Activated T-helper 1 cell treated with Interleukin-2 at 50 U/mL for 16 hours (primary cell): Measurements from ENCODE around the gene PHF21B.

Experiments used
- DNase-seq: peaks from one replicate; pipeline ENCODE4 v3.0.0-alpha.2; 2020; ENCODE audit warnings: low read depth

Gene PHF21B

DNA sequence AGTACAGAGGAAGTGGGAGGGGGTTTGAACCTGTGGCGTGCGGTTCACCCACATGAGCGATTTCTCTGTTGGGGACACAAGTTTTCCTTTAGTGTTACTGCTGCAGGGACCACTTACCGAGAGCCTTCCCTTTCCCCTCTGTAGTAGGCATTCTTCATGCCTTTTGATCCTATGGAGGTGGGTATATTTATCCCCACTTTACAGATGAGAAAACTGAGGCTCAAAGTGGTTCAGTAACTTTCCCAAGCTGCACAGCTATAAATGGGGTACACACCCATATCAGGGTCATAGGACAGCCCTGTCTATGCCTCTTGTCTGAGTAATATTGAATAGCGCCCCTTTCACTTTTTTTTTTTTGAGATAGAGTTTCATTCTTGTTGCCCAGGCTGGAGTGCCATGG lies 3.3 kb upstream of the PHF21B start:
- no peak for DNase-seq

DNA sequence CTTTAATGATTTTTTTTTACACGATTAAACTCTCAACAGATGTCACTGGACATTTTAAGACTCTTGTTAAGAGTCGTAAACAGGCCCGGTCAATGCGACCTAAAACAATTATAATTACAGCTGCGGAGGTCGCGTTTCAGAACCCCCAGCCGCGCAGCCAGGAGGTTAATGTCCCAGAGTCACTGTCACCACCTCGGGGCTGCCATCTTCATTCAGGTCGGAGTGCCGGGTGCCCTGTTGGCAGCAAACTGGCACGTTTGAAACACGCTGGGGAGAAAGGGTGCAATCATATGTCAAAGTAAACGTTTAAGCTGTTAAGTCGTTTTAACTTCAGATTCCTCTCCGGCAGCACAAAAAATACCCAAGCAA lies 711 bp upstream of the PHF21B start:
- no peak for DNase-seq

DNA sequence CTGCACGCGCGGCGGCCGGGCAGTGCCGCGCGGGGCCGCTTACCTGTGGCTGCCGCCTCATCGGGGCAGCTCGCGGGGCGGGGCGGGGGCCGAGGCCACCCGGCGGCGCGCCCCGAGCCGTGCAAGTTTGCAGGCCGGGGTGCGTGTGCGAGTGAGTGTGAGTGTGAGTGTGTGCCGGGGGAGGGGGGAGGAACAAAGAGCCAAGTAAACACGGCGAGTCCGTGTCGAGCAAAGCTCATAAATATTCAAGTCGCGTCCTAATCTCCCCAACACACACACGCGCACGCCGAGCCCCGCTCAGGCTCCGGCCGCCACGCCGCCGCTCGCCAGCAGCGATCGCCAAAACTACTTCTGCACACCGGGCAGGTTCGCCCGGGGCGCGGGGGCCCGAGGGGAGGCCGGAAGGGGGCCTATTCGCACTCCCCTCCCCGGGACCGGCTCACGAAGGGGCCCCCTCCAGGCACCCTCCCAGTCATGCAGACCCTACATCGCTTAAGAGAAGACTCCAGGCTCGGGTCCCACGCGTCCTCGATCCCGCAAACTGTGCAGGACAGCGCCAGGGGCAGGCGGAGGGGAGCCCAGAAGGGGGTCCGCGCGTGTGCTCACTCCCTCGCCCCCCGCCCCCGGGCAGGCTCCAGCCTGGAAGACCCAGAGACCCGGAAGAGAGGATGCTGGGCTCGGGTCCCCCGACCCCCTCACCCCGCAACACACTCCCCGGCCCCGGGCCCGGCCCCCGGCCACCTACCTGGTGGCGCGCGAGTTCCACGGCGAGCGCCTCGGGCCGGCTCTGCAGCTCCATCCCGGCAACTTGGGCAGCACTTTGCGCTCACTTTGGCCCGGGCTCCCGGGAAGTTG lies 827 bp downstream of the PHF21B start:
- DNase-seq: no peak

DNA sequence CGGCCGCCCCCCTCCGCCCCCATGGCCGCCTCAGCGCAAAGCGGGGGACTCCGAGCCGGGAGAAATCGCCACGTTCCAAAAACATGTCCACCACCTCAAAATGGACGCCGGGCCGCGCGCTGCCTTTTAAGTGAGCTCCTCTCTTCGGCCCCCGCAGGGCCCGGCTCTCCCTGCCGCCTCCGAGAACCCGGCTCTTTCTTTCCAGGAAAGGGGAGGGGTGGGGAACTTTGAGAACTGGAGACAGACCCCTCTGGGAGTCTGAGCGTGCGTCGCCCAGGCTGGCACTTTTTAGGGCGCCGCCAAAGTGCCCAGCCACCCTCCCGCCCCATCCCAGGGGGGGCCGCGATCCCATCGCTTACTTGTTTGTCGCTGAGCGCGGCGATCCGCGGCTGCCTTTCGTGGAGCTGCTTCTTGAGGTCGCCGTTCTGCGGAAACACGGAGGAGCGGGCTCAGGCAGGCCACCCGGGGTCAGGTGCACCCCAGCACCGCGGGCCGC lies 1.6 kb downstream of the PHF21B start:
- no peak for DNase-seq

DNA sequence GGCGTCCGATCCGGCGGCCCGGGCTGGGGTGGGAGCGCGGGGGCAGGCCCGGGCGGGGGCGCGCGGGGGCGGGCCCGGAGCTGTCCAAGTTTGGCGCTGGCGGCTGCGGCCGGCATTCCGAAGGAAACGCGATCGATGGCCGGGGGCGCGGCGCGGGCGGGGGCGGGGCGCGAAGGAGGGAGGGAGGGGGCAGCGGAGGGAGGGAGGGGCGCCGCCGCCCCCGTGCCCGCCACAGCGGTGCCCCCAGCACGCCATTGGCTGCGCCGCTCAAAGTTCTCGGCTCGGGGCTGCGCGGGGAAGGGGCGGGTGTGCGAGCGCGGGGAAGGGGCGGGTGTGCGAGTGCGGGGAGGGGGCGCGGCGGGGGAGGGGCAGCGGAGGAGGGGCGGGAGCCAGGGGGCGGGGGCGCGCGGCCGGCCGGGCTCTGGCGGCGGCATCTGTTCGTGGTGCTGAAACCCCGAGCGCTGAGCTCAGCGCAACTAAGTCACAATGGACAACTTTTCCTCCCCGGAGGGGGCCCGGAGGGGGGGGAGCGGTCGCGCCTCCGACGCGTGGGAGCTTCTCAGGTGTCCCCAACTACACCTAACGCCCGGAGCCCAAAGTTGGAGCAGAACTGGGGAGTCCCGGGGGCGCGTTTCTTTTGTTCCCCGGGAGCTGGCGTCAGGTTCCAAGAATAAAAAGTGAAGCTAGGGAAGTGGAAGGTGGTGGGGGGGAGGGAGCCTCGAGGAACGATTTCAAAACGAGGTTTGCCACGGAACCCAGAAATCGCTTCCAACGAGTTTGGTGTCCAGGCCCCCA lies 2.2 kb downstream of the PHF21B start:
- no peak for DNase-seq

DNA sequence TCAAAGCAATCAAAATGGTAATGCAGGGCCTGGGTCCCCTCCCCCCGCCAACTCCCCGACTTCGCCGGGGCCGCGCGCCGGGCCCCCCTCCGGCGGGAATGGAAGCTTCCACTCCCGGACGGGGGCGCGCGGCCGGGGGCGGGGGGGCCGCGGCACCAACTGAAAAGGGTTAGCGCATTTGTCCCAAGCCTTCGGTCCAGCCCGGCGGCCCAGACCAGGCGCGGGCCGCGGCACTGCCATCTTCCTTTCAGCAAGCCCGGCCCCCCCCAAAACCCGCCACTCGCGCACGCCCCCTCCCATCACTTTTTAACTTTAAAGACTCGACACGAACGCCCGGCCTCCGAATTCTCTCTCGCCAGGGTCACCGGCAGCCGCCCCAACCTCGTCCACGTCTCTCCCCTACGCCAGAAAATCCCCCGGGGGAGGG lies 2.8 kb downstream of the PHF21B start:
- no peak for DNase-seq

DNA sequence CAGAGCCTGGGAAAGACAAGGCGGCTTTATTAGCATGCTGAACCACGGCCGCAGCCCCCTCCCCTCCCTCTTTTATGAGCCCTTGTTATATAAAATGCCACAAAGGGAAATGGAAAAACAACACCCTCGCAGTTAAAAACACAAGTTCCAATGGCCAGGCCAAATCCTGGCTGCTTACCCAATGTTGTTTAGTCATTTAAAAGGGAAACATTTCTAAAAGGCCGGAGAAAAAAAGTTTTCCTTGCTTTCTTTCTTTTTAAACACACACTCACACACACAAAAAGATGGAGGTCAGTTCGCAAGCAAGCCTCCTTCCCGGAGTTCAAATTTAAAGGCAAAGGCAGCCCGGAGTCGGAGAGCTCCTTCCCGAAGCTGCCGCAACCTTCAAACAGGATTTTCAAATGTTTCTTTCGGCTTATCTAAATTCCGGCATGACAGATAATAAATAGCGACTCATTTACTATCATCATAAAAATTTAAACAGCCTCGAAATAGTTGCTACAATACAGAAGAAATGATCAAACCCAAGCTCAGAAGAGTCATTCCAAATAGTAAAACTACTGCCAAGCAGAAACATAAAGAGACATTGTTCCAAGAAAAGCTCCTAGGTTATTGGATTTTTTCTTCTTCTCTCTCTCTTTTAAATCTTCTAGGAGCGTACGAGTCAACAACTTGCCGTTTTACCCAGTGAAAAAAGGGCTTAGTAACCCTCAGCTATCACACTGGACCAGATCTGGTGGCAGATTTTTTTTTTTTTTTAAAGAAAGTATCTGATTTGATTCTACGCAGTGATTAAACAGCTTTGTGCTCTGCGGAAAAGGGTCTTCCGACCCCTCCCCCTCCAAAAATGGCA lies 3.5 kb downstream of the PHF21B start:
- no peak for DNase-seq

DNA sequence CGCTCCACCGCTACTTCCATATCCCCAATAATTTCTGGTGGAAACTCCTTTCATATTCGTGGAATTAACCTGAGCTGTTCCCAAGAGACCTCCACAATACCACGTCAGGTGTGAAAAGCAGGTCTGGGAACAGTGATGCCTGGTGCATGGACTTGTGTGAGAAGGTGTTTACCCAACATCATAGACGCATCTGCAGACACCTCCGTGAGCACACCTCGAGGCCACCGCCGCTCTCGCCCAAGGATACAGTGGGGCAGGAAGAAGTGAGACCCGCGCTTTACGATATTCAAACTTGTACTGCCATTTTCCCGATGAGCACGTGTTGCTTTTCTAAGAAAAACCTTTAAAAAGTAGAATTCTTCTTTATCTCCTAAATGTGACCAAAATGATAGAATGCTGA lies 8.2 kb downstream of the PHF21B start:
- no peak for DNase-seq

DNA sequence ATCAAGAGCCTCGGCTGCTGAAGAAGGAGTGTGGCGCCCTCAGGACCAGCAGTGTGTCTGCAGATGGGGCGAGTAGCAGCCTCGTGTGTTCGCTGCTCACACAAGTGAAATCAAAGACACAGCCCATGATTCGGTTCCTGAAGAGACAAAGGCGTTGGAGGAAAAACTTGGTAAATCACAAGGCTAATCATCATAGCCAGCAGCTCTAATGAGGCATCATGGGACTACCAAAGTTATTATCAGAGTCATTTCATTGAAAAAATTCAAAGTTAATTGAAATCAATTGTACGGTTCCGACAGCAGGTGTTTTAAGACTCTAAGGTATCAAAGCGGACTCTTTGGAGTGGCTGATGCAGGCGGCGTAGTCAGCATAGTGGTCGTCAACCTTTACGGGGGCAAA lies 9.5 kb downstream of the PHF21B start:
- DNase-seq: no peak

DNA sequence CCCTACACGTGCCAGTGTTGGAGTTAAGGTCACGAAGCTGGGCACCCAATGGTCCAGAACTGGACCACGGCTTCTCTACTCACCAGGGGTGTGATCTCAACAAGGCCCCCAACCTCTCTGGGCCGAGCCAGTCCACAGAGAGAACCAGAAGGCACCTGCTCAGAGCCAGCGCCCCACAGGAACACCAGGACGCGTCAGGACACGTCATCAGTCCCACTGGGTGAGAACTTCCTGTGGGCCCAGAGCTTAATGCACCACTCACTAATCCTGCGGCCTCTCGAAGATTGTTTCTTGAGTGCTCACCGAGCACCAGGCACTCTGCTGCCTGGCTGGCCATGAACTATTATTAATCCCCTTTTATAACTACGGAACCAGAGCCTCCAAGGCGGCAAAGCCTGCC lies 10.1 kb downstream of the PHF21B start:
- no peak for DNase-seq

DNA sequence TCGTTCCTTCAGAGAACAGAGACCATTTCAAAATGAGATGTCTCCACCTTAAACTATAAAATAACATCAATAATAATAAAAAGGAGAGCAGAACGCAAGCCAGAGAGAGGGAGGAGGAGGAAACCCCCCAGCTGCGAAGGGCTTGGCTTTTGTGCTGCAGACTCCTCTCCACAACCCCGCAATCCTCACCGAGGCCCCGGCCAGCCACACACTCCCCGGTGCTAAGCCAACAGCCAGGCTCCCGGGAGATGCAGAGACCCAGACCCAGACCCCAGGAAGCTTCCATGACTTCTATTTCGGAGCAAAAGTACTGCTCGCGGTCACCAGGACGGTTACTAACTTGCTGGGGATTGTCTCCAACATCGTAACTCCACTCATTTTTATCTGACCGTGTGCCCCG lies 10.6 kb downstream of the PHF21B start:
- no peak for DNase-seq

DNA sequence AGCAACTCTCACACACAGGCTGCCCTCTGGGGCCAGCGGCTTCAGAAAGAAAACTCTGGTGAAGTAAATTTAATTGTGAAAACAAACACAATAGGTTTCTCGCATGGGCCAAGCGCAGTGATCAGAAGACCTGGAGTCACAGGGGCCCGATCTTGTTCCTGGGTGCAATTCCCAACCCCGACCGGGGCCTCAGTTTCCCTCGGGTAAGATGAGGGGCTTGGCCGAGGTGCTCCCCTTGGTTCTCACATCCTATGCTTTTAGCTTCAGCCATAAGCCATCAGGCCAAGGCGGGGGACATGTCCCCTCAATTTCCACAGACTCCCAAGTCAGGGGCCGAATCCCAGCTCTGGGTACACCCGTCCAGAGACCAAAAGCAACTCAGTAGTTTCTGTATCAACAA lies 11.5 kb downstream of the PHF21B start:
- no peak for DNase-seq

DNA sequence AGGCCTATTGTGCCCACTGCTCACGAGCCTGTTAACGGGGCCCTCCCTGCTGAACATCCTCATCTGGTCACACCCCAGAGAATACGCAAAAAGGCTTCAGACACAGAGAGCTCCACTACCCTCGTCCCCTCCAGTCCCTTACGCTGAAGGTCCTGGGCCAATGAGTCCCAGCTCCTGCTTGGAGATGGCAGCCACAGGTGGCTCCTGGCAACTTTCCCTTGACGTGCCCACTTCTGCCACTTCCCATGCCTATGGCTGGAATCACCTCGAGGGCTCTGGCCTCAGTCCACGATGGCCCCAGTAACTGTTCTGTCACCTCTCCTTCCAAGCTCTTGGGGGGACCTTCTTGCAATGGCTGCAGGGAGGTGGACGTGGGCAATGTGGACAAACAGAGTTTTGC lies 12.7 kb downstream of the PHF21B start:
- DNase-seq: no peak

DNA sequence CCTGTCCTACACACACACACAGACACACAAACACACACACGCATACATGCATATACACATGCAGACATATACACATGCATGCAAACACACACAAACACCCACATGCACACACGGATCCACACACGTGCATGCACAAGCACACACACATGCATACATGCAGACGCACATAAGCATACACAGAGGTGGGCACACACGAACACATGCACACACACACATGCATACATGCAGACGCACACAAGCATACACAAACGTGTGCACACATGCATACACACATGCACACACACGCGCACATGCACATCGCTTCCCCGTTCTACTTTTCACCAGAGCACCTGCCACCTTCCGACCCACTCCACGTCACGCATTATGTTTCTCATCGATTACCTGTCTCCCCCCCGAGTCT lies 13.2 kb downstream of the PHF21B start:
- no peak for DNase-seq

DNA sequence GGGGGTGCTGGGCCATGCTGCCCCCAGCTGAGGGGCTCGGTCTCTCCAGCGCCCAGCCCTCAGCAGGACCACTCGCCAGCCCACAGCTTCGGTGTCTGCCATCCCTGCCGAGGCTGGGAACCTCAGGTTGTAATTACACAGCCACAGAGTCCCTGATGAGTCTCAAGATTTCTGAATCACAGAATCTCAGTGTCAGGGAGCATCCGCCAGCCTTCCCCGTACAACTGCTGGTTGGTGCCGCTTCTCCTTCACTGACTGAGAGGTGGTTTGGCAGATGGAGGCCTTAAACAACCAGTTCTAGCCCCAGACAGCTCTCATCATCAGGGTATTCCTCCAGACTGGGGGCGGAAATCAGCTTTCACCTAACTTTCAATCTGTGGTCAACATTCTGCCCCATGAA lies 13.7 kb downstream of the PHF21B start:
- no peak for DNase-seq

DNA sequence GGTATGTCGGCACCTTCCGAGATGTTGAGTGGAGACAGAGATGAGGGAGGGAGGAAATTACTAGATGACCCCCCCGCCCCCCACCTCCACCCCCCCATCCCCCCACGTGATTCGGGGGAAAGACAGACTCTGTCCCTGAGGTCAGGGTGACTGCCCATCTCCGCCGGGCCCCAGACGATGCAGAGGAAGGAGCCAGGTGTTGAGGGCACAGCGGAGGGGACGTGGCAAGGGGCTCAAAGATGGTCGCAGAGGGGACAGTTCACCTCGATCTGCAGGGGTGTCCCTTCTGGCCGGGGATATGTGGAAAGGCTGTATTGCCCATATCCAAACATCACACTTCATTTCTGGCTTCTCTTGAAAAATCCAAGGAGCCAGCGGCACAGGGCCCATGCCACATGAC lies 14.1 kb downstream of the PHF21B start:
- DNase-seq: no peak

DNA sequence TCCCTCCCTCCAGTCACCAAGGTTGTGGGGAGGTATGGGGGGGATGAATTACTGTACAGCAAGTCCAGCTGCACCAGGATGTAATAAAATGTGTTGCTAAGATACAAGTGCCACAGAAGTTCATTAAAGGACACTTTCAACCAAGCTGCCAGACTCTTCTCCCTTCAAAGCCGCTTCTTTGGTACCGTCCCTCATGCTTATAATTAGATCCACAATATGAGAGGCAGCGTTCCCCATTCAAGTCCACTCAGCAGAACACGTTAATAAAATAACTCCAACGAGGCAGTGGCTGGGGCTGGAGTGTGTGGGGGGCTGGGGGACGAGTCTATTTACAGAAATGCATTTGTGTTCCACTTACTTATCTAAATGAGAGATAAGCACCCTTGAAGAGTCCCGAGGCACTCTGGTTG lies 14.7 kb downstream of the PHF21B start:
- no peak for DNase-seq

DNA sequence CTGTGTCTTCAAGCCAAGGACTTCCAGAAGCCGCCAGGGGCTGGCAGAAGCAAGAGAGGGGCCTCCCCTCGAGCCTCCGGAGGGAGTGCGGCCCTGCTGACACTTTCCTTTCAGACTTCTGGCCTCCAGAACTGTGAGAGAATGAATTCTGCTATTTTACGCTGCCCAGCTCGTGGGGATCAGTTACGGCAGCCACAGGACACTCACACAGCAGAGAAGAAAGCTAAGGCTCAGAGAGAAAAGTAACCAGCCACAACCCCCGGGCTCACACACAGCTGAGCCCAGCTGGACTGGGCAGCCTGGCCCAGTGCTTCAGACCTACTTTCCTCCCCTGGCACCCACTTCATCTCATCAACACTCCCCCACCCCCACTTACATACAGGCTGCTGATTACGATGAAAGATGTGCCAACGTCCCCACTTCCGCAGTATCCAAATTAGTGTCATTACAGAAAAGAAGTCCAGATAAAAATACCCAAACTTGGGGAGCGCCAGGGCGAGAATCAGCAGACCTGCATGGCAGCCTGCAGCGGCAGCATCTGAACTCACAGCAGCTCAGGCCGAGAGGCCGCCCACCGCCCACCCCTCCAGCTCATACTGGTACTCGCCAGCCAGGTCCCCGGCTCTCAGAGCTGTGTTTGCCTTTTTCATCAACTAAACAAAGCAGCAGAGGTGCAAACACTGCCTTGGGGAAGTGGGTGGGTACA lies 15.3 kb downstream of the PHF21B start:
- DNase-seq: no peak

DNA sequence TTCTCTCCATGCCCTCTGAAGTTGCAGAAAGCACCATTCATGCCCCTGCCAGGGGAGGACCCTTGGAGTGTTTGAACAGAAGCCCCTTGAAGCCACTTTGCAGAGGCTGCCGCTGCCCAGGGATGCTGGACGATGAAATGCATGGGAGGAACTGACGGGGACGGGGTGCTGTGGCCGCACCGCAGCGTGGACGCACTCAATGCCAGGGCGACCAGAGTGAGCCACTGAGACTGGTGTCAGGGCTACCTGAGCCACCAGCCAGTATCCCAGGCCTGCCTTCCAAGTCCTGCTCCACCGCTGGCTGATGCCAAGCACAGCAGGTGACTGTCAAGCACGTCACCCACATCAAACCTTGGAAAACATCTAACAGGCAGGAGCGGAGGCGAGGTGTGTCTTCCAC lies 17.6 kb downstream of the PHF21B start:
- no peak for DNase-seq

DNA sequence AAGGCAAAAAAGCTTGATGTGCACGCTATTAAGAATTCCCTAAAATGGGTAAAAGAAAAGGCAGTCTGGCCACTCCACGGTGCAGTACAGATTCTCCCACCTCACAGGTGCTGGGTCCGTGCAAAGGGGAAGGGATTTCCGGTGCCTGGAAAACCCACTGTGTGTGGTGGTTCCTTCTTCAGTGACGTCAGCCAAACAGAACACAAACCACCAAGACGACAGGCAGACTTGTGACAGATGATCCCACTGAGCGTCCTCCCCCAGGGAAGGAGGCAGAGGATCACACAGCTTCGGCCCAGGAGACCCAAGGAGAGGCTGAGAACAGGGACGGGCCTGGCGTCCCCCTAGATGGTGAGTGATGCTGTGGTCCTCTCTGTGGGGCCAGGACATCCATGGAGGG lies 18.6 kb downstream of the PHF21B start:
- DNase-seq: no peak

DNA sequence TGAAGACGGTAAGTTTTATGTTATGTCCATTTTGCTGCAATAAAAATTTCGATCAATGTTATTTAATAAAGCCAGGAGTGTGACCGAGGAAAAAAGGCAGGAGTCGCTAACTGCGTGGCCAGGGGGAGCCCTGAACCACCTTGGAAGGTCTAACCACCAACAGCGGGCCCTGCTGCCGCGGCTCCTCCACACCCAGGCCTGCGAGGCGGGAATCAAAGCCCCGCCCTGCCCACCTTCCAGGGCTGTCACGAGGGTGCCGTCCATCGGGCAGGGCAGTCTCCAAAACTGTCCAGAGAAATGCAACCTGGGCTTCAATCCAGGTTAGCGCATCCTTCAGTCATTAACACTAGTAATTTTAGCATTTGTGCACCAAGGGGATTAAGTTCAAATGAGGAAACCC lies 19.0 kb downstream of the PHF21B start:
- no peak for DNase-seq

DNA sequence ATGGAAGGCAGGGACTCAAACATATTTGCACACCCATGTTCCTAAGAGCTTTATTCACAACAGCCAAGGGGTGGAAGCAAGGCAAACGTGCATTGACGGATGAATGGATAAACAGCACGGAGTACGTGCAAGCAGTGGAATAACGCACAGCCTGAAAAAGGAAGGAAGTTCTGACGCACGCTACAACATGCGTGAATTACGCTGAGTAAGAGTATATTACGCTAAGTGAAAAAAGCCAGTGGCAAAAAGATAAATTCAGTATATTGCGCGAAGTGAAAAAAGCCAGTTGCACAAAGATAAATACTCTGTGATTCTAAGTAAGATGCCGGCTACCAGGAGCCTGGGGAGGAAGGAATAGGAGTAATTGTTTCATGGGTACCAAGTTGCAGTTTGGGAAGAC lies 19.5 kb downstream of the PHF21B start:
- no peak for DNase-seq
